Measurements from ENCODE around the gene TNS1. TPM values are rescaled to one million over a fixed set of nuclear protein-coding genes. Genes with fewer than 3 reads are reported as not detected.

Gene TNS1
- total and polyA plus RNA-seq, 2 donors (not counting 1 experiment from before 2014, with no cell fraction given), result 0.10 to 0.86 TPM

DNA sequence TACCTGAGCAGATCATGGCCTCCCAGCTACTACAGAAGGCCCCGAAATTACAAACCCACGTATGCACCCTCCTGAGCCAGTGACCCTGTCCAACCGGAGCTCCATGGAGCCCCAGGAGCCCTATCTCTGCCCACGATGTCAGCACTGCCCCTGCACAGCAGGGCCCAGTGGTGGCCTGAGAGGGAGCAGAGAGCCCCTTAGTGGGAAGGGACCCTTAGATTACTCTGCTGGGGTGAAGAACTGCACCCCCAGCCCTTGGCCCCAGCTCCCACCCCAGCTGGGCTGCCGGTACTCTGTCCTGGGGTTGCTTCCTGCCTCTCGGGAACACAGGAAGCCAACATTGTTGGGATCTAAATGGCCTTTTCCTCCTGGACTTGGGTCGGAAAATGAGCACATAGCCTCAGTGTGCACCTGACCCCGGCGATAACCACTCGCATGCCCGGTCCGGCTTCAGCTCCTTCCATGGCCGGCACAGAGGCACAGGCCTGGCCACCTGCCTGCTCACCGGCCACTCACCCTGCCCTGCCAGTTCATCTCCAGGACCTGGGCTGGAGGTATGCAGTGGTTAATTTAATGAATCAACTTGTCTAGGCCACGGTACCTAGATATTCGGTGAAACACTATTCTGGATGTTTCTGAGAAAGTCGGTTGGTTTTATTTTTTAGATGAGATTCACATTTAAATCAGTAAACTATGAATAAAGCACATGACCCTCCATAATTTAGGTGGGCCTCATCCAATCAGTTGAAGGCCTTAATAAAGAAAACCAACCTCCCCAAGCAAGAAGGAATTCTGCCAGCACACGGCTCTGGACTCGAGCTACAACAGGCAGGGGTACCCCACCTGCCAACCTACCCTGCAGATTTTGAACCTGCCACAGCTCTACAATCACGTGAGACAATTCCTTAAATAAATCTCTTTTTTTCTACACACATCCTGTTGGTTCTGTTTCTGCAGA is 19.2 kb downstream of the TNS1 start:
- peaks cover 0 to 9% (median 0%) of the 10 kb centered on the region in 3 donors for H3K9me3 ChIP-seq (ENCODE audit: control extremely low read depth in 1 of 3, control insufficient read depth in 2 of 3, insufficient read depth in 1 of 3, low read length in 2 of 3)
- no peak overlapping the region for H3K4me3 Mint-ChIP-seq

More for the DNA sequence above, 19.2 kb downstream of the TNS1 start:
- ChIA-PET CTCF (interaction anchor here (1.2 to 6.9 kb wide), 4 partner anchors 10 to 197 kb away, joined by 3 to 76 read pairs (median 8); no protein-coding TSS in a partner anchor), POLR2A (no interaction called here)
- Histone ChIP-seq H3K4me1 (ENCODE audit: control insufficient read depth in 2 of 2, insufficient read depth in 2 of 2, low read length in 2 of 2) (no peaks in the 10 kb centered on the region), H3K36me3 (replicated peaks in 1 of 2; ENCODE audit: control extremely low read depth in 1 of 2, control insufficient read depth in 1 of 2, extremely low read depth in 1 of 2, insufficient read depth in 2 of 2, low read length in 1 of 2) (no peaks in the 10 kb centered on the region), H3K27me3 (replicated peaks in 1 of 4; ENCODE audit: control extremely low read depth in 1 of 4, control insufficient read depth in 3 of 4, insufficient read depth in 4 of 4, low read length in 3 of 4) (no peaks in the 10 kb centered on the region), H4K20me1 (ENCODE audit: control insufficient read depth, insufficient read depth, low read length, poor library complexity, severe bottlenecking) (no peaks in the 10 kb centered on the region), H3K4me3 (ENCODE audit: control extremely low read depth in 1 of 5, extremely low read depth in 1 of 5, insufficient read depth in 1 of 5, low read depth in 2 of 5, low read length in 4 of 5) (no peak overlapping the region), H3K4me2 (replicated peaks; ENCODE audit: low read depth, low read length, poor library complexity, severe bottlenecking) (no peak overlapping the region), H3K27ac (ENCODE audit: low read length in 2 of 2) (no peak overlapping the region), H3K79me2 (ENCODE audit: control insufficient read depth, insufficient read depth, low read length) (no peaks in the 10 kb centered on the region), H3K9ac (ENCODE audit: low read length) (no peak overlapping the region), H2AFZ (ENCODE audit: insufficient read depth, low read depth, low read length, poor library complexity, severe bottlenecking) (no peak overlapping the region)
- Mint-ChIP-seq H3K27ac (no peak overlapping the region), H3K27me3 (peaks cover 9% of the 10 kb centered on the region), H3K9me3 (ENCODE audit: insufficient read depth) (no peaks in the 10 kb centered on the region), H3K4me1 (no peaks in the 10 kb centered on the region)
- ATAC-seq (ENCODE audit: low read depth) (no peak), DNase-seq (no peak)
- intact Hi-C loops (cut with micrococcal nuclease), result no loop called here
- TF ChIP-seq EZH2 (IDR thresholded peaks at IDR 0.05; ENCODE audit: borderline replicate concordance, insufficient read depth, low read depth, low read length, poor library complexity, severe bottlenecking) (no peak), CTCF (IDR thresholded peaks at IDR 0.05) (no peak)
- 92% methylated on average over 16 of the region's 20 CpGs for WGBS (ENCODE audit: insufficient coverage)

Data from B cell (primary cell).